Measurements from ENCODE around the gene CD84. TPM values are rescaled to one million over a fixed set of nuclear protein-coding genes. Genes with fewer than 3 reads are reported as not detected.

Gene CD84
- total and polyA plus RNA-seq, 3 donors from 2014 or later: 6.4 to 7.7 (median 6.9) TPM

DNA sequence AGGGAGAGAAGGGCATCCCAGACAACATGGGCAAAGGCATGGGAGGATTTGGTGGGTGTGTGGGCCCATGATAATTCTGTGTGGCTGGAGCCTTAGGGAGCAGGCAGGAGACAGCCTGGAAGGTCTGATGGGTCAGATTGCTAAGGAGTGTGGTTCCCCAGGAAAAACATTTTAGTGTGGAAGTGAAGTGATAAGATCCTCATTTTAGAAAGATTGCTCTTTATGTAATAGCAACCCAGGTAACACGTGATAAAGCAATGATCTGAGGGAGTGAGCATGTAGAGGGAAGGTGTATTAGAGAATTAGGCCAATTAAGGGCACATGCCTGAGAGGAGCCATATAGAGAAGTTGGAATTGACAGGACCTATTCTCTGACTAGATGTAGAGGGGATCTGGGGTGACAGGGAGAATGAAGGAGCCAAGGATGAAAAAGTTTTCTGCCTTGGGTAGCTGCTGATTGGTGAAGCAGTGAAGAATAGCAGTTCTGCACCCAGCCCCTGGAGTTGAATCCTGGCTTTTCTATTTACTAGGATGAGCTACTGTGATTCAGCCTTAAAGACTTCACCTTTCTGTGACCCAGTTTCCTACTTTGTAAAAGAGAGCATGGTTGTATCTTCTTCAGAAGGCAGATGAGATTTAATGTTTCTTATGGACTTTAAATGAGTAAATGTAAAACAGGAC, 37.5 kb downstream of the CD84 start:
- no peak for DNase-seq
- TF ChIP-seq, protein P1, sequence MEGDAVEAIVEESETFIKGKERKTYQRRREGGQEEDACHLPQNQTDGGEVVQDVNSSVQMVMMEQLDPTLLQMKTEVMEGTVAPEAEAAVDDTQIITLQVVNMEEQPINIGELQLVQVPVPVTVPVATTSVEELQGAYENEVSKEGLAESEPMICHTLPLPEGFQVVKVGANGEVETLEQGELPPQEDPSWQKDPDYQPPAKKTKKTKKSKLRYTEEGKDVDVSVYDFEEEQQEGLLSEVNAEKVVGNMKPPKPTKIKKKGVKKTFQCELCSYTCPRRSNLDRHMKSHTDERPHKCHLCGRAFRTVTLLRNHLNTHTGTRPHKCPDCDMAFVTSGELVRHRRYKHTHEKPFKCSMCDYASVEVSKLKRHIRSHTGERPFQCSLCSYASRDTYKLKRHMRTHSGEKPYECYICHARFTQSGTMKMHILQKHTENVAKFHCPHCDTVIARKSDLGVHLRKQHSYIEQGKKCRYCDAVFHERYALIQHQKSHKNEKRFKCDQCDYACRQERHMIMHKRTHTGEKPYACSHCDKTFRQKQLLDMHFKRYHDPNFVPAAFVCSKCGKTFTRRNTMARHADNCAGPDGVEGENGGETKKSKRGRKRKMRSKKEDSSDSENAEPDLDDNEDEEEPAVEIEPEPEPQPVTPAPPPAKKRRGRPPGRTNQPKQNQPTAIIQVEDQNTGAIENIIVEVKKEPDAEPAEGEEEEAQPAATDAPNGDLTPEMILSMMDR (IDR thresholded peaks at IDR 0.05): no peak
- TF ChIP-seq POLR2A (IDR thresholded peaks at IDR 0.05): no peak
- WGBS, 2 donors: 62 to 64% methylated on average over 1 of the region's 1 CpG
- Histone ChIP-seq H3K27me3 (no peaks in the 10 kb centered on the region), H3K9me3 (no peaks in the 10 kb centered on the region), H3K36me3 (ENCODE audit: low read depth, missing control alignments) (no peaks in the 10 kb centered on the region), H3K4me1 (no peaks in the 10 kb centered on the region), H3K4me3 (no peak overlapping the region), H3K27ac (no peak overlapping the region)
- intact Hi-C loops (cut with DNase I; ENCODE audit: low total_unique reads): no loop called here

DNA sequence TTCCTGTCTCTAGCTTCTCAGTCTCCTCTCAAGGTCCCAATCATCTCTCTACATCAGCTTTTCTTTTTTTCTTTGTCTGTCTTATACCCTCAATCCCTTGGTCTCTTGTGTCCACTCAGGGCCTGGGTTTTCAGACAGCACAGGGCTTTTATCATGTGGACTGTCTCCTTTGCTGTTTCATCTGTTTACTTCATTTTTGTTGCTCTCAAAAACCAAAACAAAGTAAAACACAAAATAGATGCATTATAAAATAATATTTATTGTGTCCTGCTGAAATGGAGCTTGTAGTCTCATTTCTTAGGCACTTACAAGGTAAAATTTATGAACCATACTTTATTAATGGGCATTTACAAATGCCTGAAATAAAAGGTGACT, 38.5 kb downstream of the CD84 start:
- DNase-seq: no peak
- no peak for TF ChIP-seq POLR2A (IDR thresholded peaks at IDR 0.05)
- TF ChIP-seq, protein P1 (IDR thresholded peaks at IDR 0.05): no peak
- no peaks in the 10 kb centered on the region for H3K27me3 ChIP-seq
- H3K4me1 ChIP-seq: no peaks in the 10 kb centered on the region
- H3K27ac ChIP-seq: peak overlapping the region in 1 of 2 donors; percentile 53
- H3K4me3 ChIP-seq: no peak overlapping the region
- intact Hi-C loops (cut with DNase I; ENCODE audit: low total_unique reads): no loop called here
- no peaks in the 10 kb centered on the region for H3K36me3 ChIP-seq (ENCODE audit: low read depth, missing control alignments)
- H3K9me3 ChIP-seq: no peaks in the 10 kb centered on the region

DNA sequence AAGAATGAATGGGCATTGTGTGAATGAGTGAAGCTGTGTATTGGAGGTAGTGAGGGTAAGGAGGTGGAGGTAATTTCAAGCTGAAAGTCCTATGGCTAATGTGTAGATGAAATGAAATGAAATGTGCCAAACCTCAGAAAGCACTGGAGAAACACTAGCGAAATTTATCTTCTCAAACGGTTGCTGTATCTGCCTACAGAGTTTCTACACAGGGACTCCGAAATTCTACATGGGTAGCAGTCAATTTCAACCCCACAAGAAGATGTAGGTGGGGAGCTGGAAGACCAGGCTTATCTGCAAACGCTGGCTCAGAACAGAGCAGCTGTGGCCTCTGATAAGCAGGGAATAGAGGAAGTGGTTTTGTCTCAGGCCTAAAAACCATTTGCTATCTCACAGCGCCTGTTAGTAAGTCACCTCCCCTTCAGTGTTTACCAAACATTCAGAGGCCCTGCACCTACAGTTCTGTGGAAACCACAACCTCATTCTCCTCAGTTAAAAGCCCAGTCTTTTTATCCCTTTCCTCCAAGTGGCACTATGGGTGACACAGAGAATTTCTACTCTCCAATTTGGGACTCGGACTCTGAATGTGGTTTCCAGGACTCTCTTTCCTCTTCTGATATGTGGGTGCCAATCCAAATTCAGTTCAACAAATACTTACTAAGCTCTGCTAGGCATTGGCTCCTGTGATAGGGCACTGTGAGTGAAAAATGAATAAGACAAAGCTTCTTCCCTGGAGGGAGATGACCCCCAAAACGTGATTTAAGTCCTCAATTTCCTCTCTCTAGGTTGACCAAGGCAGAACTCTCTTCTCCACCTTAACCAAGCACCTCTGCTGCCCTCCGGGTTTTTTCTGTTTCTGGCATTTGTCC, 39.1 kb downstream of the CD84 start:
- no peaks in the 10 kb centered on the region for H3K36me3 ChIP-seq (ENCODE audit: low read depth, missing control alignments)
- no peak for DNase-seq
- WGBS, 2 donors: 33 to 43% methylated on average over 7 to 8 of the region's 8 CpGs
- no peaks in the 10 kb centered on the region for H3K4me1 ChIP-seq
- no peak overlapping the region for H3K4me3 ChIP-seq
- no peak for TF ChIP-seq POLR2A (IDR thresholded peaks at IDR 0.05)
- TF ChIP-seq, protein P1 (IDR thresholded peaks at IDR 0.05): no peak
- no peaks in the 10 kb centered on the region for H3K27me3 ChIP-seq
- no peaks in the 10 kb centered on the region for H3K9me3 ChIP-seq
- H3K27ac ChIP-seq: peak overlapping the region in 1 of 2 donors; percentile 53
- intact Hi-C loops (cut with DNase I; ENCODE audit: low total_unique reads): no loop called here

DNA sequence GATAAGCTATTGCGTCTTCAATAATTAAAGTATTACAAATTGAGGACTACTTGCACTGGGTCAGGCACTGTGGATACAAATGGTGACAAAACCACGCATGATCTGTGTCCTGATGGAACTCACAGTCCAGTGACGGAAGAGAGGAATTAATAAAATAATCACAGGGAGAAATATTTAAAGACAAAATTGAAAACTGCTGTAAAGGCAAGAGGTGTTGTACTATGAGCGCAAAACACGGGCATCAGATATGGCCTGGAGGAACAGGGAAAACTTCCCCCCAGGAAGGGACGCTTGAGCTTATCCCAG, 39.7 kb downstream of the CD84 start:
- Histone ChIP-seq H3K4me1 (no peaks in the 10 kb centered on the region), H3K4me3 (no peak overlapping the region), H3K27ac (no peak overlapping the region), H3K9me3 (no peaks in the 10 kb centered on the region), H3K36me3 (ENCODE audit: low read depth, missing control alignments) (no peaks in the 10 kb centered on the region), H3K27me3 (no peaks in the 10 kb centered on the region)
- intact Hi-C loops (cut with DNase I; ENCODE audit: low total_unique reads): no loop called here
- WGBS, 2 donors: 56 to 75% methylated on average over 6 of the region's 6 CpGs
- no peak for DNase-seq
- TF ChIP-seq, protein P1 (IDR thresholded peaks at IDR 0.05): no peak
- TF ChIP-seq POLR2A (IDR thresholded peaks at IDR 0.05): no peak
